Mucosa of descending colon (tissue), 3 donors: ENCODE measurements around the gene DRD2. TPM values are rescaled to one million over a fixed set of nuclear protein-coding genes. Genes with fewer than 3 reads are reported as not detected.

ENCODE experiments used
- ATAC-seq: fragments of 200-7000 bp; cut with Tn5 transposase; one replicate; pipeline ENCODE4 v1.9.1; 2020; ENCODE audit warnings: mild to moderate bottlenecking, moderate library complexity
- DNase-seq, 3 donors: peaks; one replicate each; pipeline ENCODE4 v3.0.0-alpha.2; 2020
- H3K36me3 ChIP-seq: fragments of 200-600 bp; one replicate; pipeline ENCODE4 v1.8.0; 2021; ENCODE audit warnings: low read depth, mild to moderate bottlenecking
- H3K4me1 ChIP-seq: fragments of 200-600 bp; one replicate; pipeline ENCODE4 v1.8.0; 2021; ENCODE audit warnings: low read depth, mild to moderate bottlenecking
- H3K4me3 ChIP-seq: fragments of 200-600 bp; one replicate; pipeline ENCODE4 v1.8.0; 2021; ENCODE audit warnings: mild to moderate bottlenecking
- H3K9me3 ChIP-seq: fragments of 200-600 bp; one replicate; pipeline ENCODE4 v1.8.0; 2021; ENCODE audit warnings: mild to moderate bottlenecking
- intact Hi-C, 2 donors: fragments of 100-400 bp; cut with DNase I in 1 of 2; cut with micrococcal nuclease in 1 of 2; formaldehyde crosslinking; loops; one replicate each; pipeline versions ENCODE4 v1.11.0 to v1.11.1; 2022; cut with DNase I, micrococcal nuclease
- total RNA-seq, 3 donors: library from RNA; stranded (reverse); fragmentation: NEBNext Ultra II Directional in 2 of 3; extraction: Animal tissue kit (Norgen Biotek cat#: 25700) in 2 of 3; gene quantifications; one replicate each; pipeline versions ENCODE4 v1.2.1 to v1.2.4, GENCODE V29; 2021 to 2023
- TF ChIP-seq, protein P1 (sequence below): fragments of 200-600 bp; IDR thresholded peaks from one replicate; pipeline ENCODE4 v1.8.0; 2022; ENCODE audit warnings: antibody characterized with exemption, mild to moderate bottlenecking
- donor health status: DM: no; HTN: no; CAD: no; lungs with moderate emphysema.
- donor health status: DM: no; HTN: no; CAD: no.
- donor health status: DM: no; HTN: yes; CAD: no.

DRD2 gene
- total RNA-seq, 3 donors from 2014 or later = 0.22 to 0.41 (median 0.39) TPM

DNA sequence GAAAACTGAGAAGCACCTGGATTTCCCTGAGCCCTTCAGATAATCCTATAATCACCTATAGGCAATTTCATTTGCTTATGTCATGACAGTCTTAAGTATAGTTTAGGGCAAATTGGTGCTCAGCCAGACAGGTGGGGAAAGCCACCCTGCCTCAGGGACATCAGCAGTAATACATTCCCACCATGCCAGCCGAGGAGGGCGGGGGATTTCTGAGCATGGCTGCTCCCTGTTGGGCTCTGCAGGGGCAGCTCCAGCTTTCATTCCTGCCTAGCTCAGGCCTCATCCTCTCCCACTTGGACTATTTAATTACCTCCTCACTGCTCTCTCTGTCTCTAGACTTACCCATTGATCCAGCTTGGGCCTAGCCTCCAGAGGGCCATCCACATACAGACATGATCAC lies 9.0 kb upstream of the DRD2 start:
- intact Hi-C loops = no loop called here
- TF ChIP-seq, protein P1, sequence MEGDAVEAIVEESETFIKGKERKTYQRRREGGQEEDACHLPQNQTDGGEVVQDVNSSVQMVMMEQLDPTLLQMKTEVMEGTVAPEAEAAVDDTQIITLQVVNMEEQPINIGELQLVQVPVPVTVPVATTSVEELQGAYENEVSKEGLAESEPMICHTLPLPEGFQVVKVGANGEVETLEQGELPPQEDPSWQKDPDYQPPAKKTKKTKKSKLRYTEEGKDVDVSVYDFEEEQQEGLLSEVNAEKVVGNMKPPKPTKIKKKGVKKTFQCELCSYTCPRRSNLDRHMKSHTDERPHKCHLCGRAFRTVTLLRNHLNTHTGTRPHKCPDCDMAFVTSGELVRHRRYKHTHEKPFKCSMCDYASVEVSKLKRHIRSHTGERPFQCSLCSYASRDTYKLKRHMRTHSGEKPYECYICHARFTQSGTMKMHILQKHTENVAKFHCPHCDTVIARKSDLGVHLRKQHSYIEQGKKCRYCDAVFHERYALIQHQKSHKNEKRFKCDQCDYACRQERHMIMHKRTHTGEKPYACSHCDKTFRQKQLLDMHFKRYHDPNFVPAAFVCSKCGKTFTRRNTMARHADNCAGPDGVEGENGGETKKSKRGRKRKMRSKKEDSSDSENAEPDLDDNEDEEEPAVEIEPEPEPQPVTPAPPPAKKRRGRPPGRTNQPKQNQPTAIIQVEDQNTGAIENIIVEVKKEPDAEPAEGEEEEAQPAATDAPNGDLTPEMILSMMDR = no peak

DNA sequence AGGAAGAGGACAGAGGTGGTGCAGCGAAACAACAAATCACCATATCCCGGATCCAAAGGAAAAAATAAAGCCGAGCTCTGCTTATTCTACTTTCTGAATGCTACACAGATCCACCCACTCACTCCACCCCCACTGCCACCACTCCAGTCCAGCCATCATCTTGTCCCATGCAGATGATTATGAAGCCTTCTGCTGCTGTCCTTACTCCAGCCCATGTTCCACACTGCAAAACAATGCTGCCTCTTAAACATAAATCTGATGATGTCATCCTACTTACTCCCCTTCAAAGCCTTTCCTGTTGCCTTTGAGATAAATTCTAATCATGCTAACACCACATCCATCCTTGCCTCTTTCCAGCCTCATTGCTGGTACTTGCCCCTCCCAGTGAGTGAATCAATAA lies 6.5 kb upstream of the DRD2 start:
- no peaks in the 10 kb centered on the region for H3K4me1 ChIP-seq
- DNase-seq (no peak), ATAC-seq (no peak)
- no peak overlapping the region for H3K4me3 ChIP-seq
- TF ChIP-seq, protein P1 = no peak
- H3K9me3 ChIP-seq = no peaks in the 10 kb centered on the region
- no peaks in the 10 kb centered on the region for H3K36me3 ChIP-seq
- intact Hi-C loops = no loop called here

More for the DNA sequence above, 9.0 kb upstream of the DRD2 start:
- Histone ChIP-seq H3K4me1 (no peaks in the 10 kb centered on the region), H3K4me3 (no peak overlapping the region), H3K9me3 (no peaks in the 10 kb centered on the region), H3K36me3 (no peaks in the 10 kb centered on the region)
- ATAC-seq (no peak), DNase-seq (no peak)

DNA sequence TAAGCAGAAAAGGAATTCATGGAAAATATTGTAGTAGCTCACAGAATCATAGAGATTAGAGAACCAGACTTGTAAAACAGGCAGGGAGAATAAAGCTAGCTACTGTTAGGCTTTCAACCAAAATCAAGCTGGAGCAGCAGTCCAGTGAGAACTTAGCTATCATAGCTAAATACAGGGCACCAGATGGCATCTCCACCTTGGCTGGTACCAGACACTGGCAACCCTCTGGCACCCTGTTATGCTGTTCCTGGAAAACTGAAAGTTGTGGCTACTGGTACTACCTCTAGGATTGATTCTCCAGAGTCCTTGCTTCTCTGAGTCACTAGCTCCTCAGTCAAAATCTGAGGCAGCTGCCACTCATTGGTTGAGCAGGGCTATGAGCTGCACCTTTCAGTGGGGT lies 6.0 kb upstream of the DRD2 start:
- H3K9me3 ChIP-seq = no peaks in the 10 kb centered on the region
- intact Hi-C loops = no loop called here
- no peak overlapping the region for H3K4me3 ChIP-seq
- ATAC-seq (no peak), DNase-seq (no peak)
- TF ChIP-seq, protein P1 = no peak
- H3K36me3 ChIP-seq = no peaks in the 10 kb centered on the region
- no peaks in the 10 kb centered on the region for H3K4me1 ChIP-seq

DNA sequence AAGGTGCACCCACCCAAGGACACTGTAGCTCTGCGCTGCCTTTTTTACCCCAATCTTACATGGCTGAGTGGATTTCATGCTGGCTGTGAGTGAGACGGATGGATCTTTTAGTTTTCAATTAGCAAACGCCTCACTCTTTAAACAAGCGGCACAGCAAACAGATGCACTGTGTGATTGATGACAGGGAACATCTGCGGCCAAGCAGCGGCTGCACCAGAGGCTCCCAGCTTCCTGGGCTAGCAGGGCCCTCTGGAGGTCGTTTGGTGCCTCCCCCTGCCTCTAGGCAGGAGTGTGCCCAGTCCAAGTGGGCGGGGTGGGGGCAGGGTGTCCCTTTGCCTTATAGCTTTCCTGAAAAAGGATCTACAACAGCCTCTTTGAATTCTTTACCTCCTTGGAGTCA lies 2.1 kb upstream of the DRD2 start:
- peaks cover 6% of the 10 kb centered on the region for H3K4me1 ChIP-seq
- intact Hi-C loops = no loop called here
- no peaks in the 10 kb centered on the region for H3K9me3 ChIP-seq
- ATAC-seq = no peak
- TF ChIP-seq, protein P1 = no peak
- no peak overlapping the region for H3K4me3 ChIP-seq
- H3K36me3 ChIP-seq = no peaks in the 10 kb centered on the region
- DNase-seq = no peak

DNA sequence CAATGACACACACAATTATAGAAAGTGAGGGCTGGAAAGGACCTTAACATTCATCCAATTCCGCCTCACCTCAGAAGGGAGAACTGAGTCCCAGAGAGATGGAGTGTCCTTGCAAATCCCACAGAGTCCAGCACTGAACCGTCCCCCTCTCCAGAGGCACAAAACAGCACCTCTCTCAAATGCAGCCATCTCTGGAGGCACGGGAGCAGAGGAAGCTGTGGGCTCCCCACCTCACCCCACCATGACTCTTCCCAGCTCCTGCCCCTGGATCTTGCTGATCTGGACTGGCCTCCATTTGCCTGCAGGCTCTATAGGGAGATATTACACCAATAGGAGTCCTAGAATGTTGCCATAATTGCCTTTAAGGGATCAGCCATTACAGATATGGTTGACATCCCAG lies 1.4 kb upstream of the DRD2 start:
- peaks cover 6% of the 10 kb centered on the region for H3K4me1 ChIP-seq
- intact Hi-C loops = no loop called here
- TF ChIP-seq, protein P1 = no peak
- no peak for DNase-seq
- H3K9me3 ChIP-seq = no peaks in the 10 kb centered on the region
- ATAC-seq = no peak
- H3K36me3 ChIP-seq = no peaks in the 10 kb centered on the region
- H3K4me3 ChIP-seq = no peak overlapping the region
